SK-N-SH treated with all-trans-retinoic acid at 6 μM for 48 hours (cell line): ENCODE data around the gene TALDO1.

Source experiments
- ATAC-seq: fragments of 200-7000 bp; cut with Tn5 transposase; 3 replicates; pipeline ENCODE4 v1.9.1; 2020; ENCODE audit warnings: mild to moderate bottlenecking, moderate library complexity
- ARNTL ChIP-seq: fragments of 450-650 bp; formaldehyde crosslinking; IDR thresholded peaks from 2 replicates; pipeline ENCODE4 v1.5.0; 2020; ENCODE audit warnings: low read depth, mild to moderate bottlenecking, moderate library complexity, borderline replicate concordance
- BACH2 ChIP-seq: fragments of 250-450 bp; sonication (Bioruptor Pico); IDR thresholded peaks from 2 replicates; pipeline ENCODE4 v1.9.0; 2021; ENCODE audit warnings: mild to moderate bottlenecking, borderline replicate concordance
- CSDC2 ChIP-seq: fragments of 250-450 bp; sonication (Bioruptor Pico); IDR thresholded peaks from 2 replicates; pipeline ENCODE4 v1.5.0; 2020; ENCODE audit warnings: mild to moderate bottlenecking, moderate library complexity
- ESRRG ChIP-seq: fragments of 250-450 bp; sonication (Bioruptor Pico); IDR thresholded peaks from 2 replicates; pipeline ENCODE4 v1.6.1; 2021; ENCODE audit warnings: mild to moderate bottlenecking
- GLIS3 ChIP-seq: fragments of 250-450 bp; sonication (Bioruptor Pico); IDR thresholded peaks from 2 replicates; pipeline ENCODE4 v1.5.0; 2020; ENCODE audit warnings: mild to moderate bottlenecking, moderate library complexity
- ISL1 ChIP-seq: fragments of 250-450 bp; sonication (Bioruptor Pico); IDR thresholded peaks from 2 replicates; pipeline ENCODE4 v2.1.2; 2022; ENCODE audit warnings: mild to moderate bottlenecking, moderate library complexity
- OSR1 ChIP-seq: fragments of 250-450 bp; sonication (Bioruptor Pico); IDR thresholded peaks from 2 replicates; pipeline ENCODE4 v1.8.0; 2022; ENCODE audit warnings: moderate library complexity, mild to moderate bottlenecking, inconsistent platforms
- PPARA ChIP-seq: fragments of 250-450 bp; sonication (Bioruptor Pico); IDR thresholded peaks from 2 replicates; pipeline ENCODE4 v1.5.0; 2020; ENCODE audit warnings: mild to moderate bottlenecking, borderline replicate concordance
- RARB ChIP-seq: fragments of 250-450 bp; sonication (Bioruptor Pico); IDR thresholded peaks from 2 replicates; pipeline ENCODE4 v1.8.0; 2021; ENCODE audit warnings: mild to moderate bottlenecking, moderate library complexity
- SNAI2 ChIP-seq: fragments of 250-450 bp; sonication (Bioruptor Pico); IDR thresholded peaks from 2 replicates; pipeline ENCODE4 v1.5.0; 2020; ENCODE audit warnings: mild to moderate bottlenecking, moderate library complexity
- TCF4 ChIP-seq: fragments of 250-450 bp; sonication (Bioruptor Pico); IDR thresholded peaks from 2 replicates; pipeline ENCODE4 v1.8.0; 2021; ENCODE audit warnings: mild to moderate bottlenecking, moderate library complexity, borderline replicate concordance
- TOX ChIP-seq: fragments of 250-450 bp; sonication (Bioruptor Pico); IDR thresholded peaks from 2 replicates; pipeline ENCODE4 v1.8.0; 2021; ENCODE audit warnings: mild to moderate bottlenecking, moderate library complexity, borderline replicate concordance
- ZC3H10 ChIP-seq: fragments of 250-450 bp; sonication (Bioruptor Pico); IDR thresholded peaks from 2 replicates; pipeline ENCODE4 v1.5.1; 2021; ENCODE audit warnings: mild to moderate bottlenecking, moderate library complexity
- ZFP3 ChIP-seq: fragments of 250-450 bp; sonication (Bioruptor Pico); IDR thresholded peaks from 2 replicates; pipeline ENCODE4 v1.5.0; 2020; ENCODE audit warnings: mild to moderate bottlenecking, moderate library complexity
- ZFP30 ChIP-seq: fragments of 450-650 bp; formaldehyde crosslinking; IDR thresholded peaks from 2 replicates; pipeline ENCODE4 v1.5.0; 2022; ENCODE audit warnings: mild to moderate bottlenecking, moderate library complexity
- ZNF565 ChIP-seq: fragments of 450-650 bp; formaldehyde crosslinking; conservative IDR thresholded peaks from 2 replicates; pipeline ENCODE4 v1.5.0; 2020; ENCODE audit warnings: low read depth, mild to moderate bottlenecking, moderate library complexity
- ZNF70 ChIP-seq: fragments of 450-650 bp; formaldehyde crosslinking; IDR thresholded peaks from 2 replicates; pipeline ENCODE4 v1.5.0; 2020; ENCODE audit warnings: mild to moderate bottlenecking, moderate library complexity
- ZNF8 ChIP-seq: fragments of 450-650 bp; formaldehyde crosslinking; IDR thresholded peaks from 2 replicates; pipeline ENCODE4 v1.5.0; 2020; ENCODE audit warnings: mild to moderate bottlenecking, moderate library complexity
- TF ChIP-seq, protein P1 (sequence below): fragments of 250-450 bp; sonication (Bioruptor Pico); IDR thresholded peaks from 2 replicates; pipeline ENCODE4 v1.5.0; 2020; ENCODE audit warnings: mild to moderate bottlenecking, moderate library complexity
- TF ChIP-seq, protein P2 (sequence below): fragments of 250-450 bp; sonication (Bioruptor Pico); IDR thresholded peaks from 2 replicates; pipeline ENCODE4 v1.8.0; 2021; ENCODE audit warnings: low read depth, mild to moderate bottlenecking, moderate library complexity, borderline replicate concordance
- TF ChIP-seq, protein P3 (sequence below): fragments of 250-450 bp; sonication (Bioruptor Pico); IDR thresholded peaks from 2 replicates; pipeline ENCODE4 v1.8.0; 2020; ENCODE audit warnings: mild to moderate bottlenecking, moderate library complexity, borderline replicate concordance
- TF ChIP-seq, protein P4 (sequence below): fragments of 250-450 bp; sonication (Bioruptor Pico); IDR thresholded peaks from 2 replicates; pipeline ENCODE4 v1.5.1; 2020; ENCODE audit warnings: low read depth, mild to moderate bottlenecking, moderate library complexity

TALDO1 gene

DNA sequence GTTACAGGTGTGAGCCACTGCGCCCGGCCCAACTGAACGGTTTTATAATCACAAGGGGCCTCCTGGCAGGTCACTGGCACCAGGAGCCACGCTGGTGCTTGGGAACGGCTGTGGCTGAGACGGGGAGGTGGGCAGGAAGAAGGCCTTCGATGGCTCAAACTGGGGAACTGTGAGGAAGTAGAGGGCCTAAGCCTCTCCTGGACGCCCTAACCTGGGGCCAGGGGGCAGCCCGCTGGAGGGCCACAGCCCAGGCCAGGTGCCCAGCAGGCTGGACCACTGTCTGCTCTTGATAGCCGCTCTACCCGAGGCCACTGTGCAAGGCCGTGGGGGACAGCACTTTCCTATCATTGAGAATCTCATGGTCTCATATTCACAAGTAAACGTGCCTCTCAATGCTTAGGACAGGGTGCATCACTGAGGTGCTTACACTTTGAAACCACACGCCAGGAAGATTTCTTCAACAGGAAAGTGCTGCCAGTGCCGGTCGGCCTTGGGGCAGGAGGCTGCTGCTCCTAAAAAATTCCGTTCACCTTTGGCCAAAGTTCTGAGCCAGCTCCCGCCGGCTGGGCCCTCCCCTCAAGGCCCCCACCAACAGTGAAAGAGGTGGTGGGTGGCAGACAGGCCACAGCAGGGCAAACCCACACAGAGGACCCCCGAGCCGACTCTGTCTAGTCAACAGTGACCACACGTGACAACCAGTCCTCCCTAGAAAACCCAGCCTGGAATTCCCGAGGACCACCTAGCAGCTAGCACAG lies 22.8 kb downstream of the TALDO1 start (continued):
- TF ChIP-seq, protein P1, sequence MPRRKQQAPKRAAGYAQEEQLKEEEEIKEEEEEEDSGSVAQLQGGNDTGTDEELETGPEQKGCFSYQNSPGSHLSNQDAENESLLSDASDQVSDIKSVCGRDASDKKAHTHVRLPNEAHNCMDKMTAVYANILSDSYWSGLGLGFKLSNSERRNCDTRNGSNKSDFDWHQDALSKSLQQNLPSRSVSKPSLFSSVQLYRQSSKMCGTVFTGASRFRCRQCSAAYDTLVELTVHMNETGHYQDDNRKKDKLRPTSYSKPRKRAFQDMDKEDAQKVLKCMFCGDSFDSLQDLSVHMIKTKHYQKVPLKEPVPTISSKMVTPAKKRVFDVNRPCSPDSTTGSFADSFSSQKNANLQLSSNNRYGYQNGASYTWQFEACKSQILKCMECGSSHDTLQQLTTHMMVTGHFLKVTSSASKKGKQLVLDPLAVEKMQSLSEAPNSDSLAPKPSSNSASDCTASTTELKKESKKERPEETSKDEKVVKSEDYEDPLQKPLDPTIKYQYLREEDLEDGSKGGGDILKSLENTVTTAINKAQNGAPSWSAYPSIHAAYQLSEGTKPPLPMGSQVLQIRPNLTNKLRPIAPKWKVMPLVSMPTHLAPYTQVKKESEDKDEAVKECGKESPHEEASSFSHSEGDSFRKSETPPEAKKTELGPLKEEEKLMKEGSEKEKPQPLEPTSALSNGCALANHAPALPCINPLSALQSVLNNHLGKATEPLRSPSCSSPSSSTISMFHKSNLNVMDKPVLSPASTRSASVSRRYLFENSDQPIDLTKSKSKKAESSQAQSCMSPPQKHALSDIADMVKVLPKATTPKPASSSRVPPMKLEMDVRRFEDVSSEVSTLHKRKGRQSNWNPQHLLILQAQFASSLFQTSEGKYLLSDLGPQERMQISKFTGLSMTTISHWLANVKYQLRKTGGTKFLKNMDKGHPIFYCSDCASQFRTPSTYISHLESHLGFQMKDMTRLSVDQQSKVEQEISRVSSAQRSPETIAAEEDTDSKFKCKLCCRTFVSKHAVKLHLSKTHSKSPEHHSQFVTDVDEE (CRISPR knock-in tag) = no peak
- TF ChIP-seq ISL1 (CRISPR knock-in tag) (no peak), PPARA (CRISPR knock-in tag) (no peak), ESRRG (CRISPR knock-in tag) (no peak)

DNA sequence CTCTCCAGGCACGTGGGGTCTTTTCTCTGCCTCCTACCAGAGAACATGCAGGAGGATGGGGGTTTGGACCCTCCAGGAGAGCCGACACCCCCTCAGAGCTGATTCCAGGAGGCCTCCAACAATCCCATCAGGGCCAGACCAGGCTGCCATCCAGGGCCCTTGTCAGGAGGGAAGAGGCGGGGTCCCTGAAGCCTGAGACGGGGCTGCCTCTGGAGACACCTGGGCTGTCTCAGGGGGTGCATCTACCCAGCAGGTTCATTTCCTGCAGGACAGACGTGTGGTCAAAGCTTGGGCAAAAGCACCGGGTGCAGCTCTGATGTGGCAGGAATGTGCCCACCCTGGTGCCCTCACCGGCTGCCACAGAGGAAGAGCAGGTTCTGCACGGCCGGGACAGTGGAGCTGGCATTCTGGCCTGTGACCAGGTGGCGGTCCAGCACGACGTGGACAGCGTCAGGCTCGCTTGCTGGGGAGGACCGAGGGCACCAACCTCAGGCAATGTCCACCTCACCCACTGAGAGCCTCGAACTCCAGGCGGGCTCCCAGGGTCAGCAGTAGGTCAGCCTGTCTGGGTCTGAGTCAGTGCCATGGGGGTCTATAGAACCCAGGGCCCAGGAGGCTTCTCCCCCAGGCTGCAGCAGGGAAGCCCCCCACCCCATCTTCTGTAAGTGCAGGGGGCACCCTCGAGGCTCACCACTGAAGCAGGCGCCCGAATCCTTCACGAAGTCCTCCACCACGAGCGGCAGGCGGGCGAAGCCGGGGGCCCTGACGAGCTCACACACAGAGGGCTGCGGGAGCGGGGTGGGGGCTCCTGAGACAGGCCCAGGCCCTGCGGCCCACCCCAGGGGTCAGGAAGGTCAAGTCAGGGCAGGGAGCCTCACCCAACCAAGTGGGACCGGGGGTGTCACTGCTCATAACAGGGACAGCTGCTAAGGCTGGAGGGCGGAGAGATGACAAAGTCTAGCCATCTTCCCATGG lies 23.7 kb downstream of the TALDO1 start:
- TF ChIP-seq OSR1 = no peak
- TF ChIP-seq, protein P2, sequence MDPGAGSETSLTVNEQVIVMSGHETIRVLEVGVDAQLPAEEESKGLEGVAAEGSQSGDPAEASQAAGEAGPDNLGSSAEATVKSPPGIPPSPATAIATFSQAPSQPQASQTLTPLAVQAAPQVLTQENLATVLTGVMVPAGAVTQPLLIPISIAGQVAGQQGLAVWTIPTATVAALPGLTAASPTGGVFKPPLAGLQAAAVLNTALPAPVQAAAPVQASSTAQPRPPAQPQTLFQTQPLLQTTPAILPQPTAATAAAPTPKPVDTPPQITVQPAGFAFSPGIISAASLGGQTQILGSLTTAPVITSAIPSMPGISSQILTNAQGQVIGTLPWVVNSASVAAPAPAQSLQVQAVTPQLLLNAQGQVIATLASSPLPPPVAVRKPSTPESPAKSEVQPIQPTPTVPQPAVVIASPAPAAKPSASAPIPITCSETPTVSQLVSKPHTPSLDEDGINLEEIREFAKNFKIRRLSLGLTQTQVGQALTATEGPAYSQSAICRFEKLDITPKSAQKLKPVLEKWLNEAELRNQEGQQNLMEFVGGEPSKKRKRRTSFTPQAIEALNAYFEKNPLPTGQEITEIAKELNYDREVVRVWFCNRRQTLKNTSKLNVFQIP (CRISPR knock-in tag) = no peak
- TF ChIP-seq ZNF70 (CRISPR knock-in tag) = no peak
- no peak for TF ChIP-seq ZFP30 (CRISPR knock-in tag)
- no peak for TF ChIP-seq ESRRG (CRISPR knock-in tag)
- TF ChIP-seq CSDC2 (CRISPR knock-in tag) = no peak
- TF ChIP-seq, protein P3, sequence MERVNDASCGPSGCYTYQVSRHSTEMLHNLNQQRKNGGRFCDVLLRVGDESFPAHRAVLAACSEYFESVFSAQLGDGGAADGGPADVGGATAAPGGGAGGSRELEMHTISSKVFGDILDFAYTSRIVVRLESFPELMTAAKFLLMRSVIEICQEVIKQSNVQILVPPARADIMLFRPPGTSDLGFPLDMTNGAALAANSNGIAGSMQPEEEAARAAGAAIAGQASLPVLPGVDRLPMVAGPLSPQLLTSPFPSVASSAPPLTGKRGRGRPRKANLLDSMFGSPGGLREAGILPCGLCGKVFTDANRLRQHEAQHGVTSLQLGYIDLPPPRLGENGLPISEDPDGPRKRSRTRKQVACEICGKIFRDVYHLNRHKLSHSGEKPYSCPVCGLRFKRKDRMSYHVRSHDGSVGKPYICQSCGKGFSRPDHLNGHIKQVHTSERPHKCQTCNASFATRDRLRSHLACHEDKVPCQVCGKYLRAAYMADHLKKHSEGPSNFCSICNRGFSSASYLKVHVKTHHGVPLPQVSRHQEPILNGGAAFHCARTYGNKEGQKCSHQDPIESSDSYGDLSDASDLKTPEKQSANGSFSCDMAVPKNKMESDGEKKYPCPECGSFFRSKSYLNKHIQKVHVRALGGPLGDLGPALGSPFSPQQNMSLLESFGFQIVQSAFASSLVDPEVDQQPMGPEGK (CRISPR knock-in tag) = no peak
- no peak for TF ChIP-seq GLIS3 (CRISPR knock-in tag)
- no peak for TF ChIP-seq ISL1 (CRISPR knock-in tag)
- TF ChIP-seq TCF4 (CRISPR knock-in tag) = no peak
- no peak for TF ChIP-seq TOX (CRISPR knock-in tag)
- TF ChIP-seq, protein P4, sequence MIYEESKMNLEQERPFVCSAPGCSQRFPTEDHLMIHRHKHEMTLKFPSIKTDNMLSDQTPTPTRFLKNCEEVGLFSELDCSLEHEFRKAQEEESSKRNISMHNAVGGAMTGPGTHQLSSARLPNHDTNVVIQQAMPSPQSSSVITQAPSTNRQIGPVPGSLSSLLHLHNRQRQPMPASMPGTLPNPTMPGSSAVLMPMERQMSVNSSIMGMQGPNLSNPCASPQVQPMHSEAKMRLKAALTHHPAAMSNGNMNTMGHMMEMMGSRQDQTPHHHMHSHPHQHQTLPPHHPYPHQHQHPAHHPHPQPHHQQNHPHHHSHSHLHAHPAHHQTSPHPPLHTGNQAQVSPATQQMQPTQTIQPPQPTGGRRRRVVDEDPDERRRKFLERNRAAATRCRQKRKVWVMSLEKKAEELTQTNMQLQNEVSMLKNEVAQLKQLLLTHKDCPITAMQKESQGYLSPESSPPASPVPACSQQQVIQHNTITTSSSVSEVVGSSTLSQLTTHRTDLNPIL (CRISPR knock-in tag) = no peak
- TF ChIP-seq BACH2 (CRISPR knock-in tag) = no peak
- TF ChIP-seq RARB (CRISPR knock-in tag) = no peak
- no peak for TF ChIP-seq ZFP3 (CRISPR knock-in tag)
- no peak for TF ChIP-seq ZNF8 (CRISPR knock-in tag)
- TF ChIP-seq PPARA (CRISPR knock-in tag) = no peak
- TF ChIP-seq ARNTL (CRISPR knock-in tag) = no peak
- ATAC-seq = no peak

DNA sequence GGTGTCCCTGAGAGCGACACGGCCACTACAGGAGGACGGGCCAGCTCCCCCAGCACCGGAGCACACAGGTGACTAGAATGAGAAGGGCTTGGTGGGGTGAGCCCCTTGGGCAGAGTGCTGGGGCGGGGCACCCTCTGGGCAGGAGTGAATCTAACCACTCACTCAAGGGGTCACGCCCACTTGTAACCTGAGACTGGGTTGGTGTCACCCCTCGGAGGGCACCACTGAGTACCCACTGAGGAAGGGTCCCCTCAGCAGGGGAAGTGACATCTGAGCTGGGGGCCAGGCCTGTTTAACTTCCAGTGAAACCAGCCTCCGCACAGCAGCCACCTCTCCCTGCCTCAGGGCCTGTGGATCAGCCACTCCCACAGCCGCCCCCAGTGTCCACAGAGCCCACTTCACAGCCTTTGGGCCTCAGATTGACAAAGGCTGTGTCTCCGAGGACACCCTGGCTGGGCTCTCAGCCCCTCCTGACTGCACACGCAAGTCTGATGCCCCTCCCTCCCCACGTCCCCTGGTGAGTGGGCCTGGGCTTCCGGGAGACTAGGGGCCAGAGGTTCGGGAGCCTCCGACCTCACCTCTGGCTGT lies 24.4 kb downstream of the TALDO1 start:
- ATAC-seq = no peak
- TF ChIP-seq TOX (CRISPR knock-in tag) = no peak
- TF ChIP-seq ARNTL (CRISPR knock-in tag) = no peak
- no peak for TF ChIP-seq ZFP3 (CRISPR knock-in tag)
- TF ChIP-seq, protein P2 (CRISPR knock-in tag) = no peak
- no peak for TF ChIP-seq ZNF565
- TF ChIP-seq OSR1 = no peak
- no peak for TF ChIP-seq PPARA (CRISPR knock-in tag)
- TF ChIP-seq RARB (CRISPR knock-in tag) = no peak
- no peak for TF ChIP-seq ZNF8 (CRISPR knock-in tag)
- no peak for TF ChIP-seq BACH2 (CRISPR knock-in tag)
- TF ChIP-seq GLIS3 (CRISPR knock-in tag) = no peak
- TF ChIP-seq ZC3H10 (CRISPR knock-in tag) = no peak
- TF ChIP-seq SNAI2 (CRISPR knock-in tag) = no peak
- no peak for TF ChIP-seq ZFP30 (CRISPR knock-in tag)
